Subcutaneous adipose tissue (tissue), 4 donors: Measurements from ENCODE around the gene NBL1. TPM values are rescaled to one million over a fixed set of nuclear protein-coding genes. Genes with fewer than 3 reads are reported as not detected.

ENCODE experiments used
- CTCF ChIP-seq: fragments of 450-650 bp; IDR thresholded peaks from one replicate; pipeline ENCODE4 v1.5.1; 2016; ENCODE audit warnings: low read depth, mild to moderate bottlenecking, control low read depth, antibody characterized with exemption, moderate library complexity
- total RNA-seq, 4 donors: library from RNA; depleted of rRNA; stranded (reverse); fragments of >200 nt; gene quantifications; one replicate each; pipeline ENCODE4 v1.1.0, GENCODE V29; 2016

NBL1 gene
- total RNA-seq, 4 donors from 2014 or later: 16.3 to 80.6 (median 51.2) TPM

DNA sequence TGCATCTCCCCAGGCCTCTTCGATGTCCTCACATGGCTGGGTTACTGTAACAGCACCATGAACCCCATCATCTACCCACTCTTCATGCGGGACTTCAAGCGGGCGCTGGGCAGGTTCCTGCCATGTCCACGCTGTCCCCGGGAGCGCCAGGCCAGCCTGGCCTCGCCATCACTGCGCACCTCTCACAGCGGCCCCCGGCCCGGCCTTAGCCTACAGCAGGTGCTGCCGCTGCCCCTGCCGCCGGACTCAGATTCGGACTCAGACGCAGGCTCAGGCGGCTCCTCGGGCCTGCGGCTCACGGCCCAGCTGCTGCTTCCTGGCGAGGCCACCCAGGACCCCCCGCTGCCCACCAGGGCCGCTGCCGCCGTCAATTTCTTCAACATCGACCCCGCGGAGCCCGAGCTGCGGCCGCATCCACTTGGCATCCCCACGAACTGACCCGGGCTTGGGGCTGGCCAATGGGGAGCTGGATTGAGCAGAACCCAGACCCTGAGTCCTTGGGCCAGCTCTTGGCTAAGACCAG lies 34.9 kb downstream of the NBL1 start:
- no peak for TF ChIP-seq CTCF

- no peak for TF ChIP-seq CTCF
Observed at GRCh38 chr1:19679691-19680090, 35.6 kb downstream of the NBL1 start.

- TF ChIP-seq CTCF: no peak
Observed at GRCh38 chr1:19680644-19681043, 36.5 kb downstream of the NBL1 start.

DNA sequence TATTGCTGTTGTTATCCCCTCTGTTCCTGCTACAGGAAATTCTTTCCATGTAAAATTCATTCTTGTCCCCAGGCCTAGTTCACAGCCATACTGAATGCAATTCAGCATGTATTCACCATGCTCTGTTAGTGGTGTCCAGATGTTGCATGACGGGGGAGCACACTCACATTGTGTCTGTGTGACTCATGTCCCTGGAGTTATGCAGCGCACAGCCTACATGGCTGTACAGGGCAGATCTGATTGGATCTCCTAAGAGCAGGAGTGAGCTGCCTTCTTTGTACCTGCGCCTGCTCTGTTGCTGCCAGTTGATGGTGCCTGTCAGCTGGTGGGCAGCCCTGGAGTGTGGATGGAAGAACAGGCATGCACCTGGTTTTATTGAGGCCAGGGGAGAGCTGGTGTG lies 38.1 kb downstream of the NBL1 start:
- TF ChIP-seq CTCF: no peak

- TF ChIP-seq CTCF: no peak
Observed at GRCh38 chr1:19682901-19683300, 38.8 kb downstream of the NBL1 start.

- no peak for TF ChIP-seq CTCF
Observed at GRCh38 chr1:19683351-19683750, 39.2 kb downstream of the NBL1 start.

DNA sequence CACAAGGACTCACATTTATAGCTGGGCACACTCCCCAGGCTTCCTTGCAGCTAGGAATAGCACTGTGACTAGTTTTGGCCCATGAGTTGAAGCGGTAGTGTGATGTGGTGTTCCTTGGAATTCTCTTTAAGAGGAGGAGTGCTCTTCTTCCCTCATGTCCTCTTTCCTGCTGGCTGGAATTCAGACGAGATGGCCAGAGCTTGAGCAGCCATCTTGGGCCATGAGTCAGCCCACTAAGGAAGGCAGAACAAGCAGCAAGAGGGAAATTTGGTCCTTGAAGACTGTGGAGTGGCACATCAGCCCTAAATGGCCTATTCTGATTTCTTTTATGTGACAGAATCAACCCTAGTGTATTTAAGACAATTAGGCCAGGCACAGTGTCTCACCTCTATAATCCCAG lies 40.6 kb downstream of the NBL1 start:
- no peak for TF ChIP-seq CTCF
